Endothelial cell of umbilical vein (primary cell): ENCODE results near the gene STX1A.

Source experiments
- CTCF ChIP-seq, 2 donors: IDR thresholded peaks; 1 replicate in 1 of 2; 2 replicates in 1 of 2; pipeline ENCODE4 v1.5.1; 2011; ENCODE audit warnings: low read length in 2 of 2, mild to moderate bottlenecking in 2 of 2, moderate library complexity in 2 of 2, control low read depth in 1 of 2, inconsistent platforms in 1 of 2, low read depth in 1 of 2; ENCODE audit not compliant: insufficient read depth in 1 of 2; ENCODE audit errors: extremely low read depth in 1 of 2
- EZH2 ChIP-seq: IDR thresholded peaks from 2 replicates; pipeline ENCODE4 v1.6.1; 2012; ENCODE audit warnings: borderline replicate concordance, low read depth, mild to moderate bottlenecking, moderate library complexity, low read length, inconsistent platforms; ENCODE audit not compliant: severe bottlenecking
- FOS ChIP-seq: IDR thresholded peaks from 2 replicates; pipeline ENCODE4 v1.6.1; 2011; ENCODE audit warnings: mild to moderate bottlenecking, low read length, moderate library complexity, borderline replicate concordance; ENCODE audit not compliant: insufficient read depth
- GATA2 ChIP-seq: IDR thresholded peaks from 2 replicates; pipeline ENCODE4 v1.7.0; 2011; ENCODE audit warnings: low read depth, mild to moderate bottlenecking, moderate library complexity, mixed read lengths, low read length; ENCODE audit not compliant: insufficient read length, insufficient read depth
- JUN ChIP-seq: IDR thresholded peaks from 2 replicates; pipeline ENCODE4 v1.6.1; 2011; ENCODE audit warnings: borderline replicate concordance, low read depth; ENCODE audit not compliant: insufficient read length, insufficient read depth
- MAX ChIP-seq: IDR thresholded peaks from 2 replicates; pipeline ENCODE4 v1.6.1; 2011; ENCODE audit not compliant: insufficient read depth, insufficient read length
- MYC ChIP-seq: IDR thresholded peaks from one replicate; pipeline ENCODE4 v1.6.1; 2011; ENCODE audit warnings: mild to moderate bottlenecking, low read depth, low read length
- POLR2A ChIP-seq: IDR thresholded peaks from 2 replicates; pipeline ENCODE4 v1.6.1; 2012; ENCODE audit warnings: low read depth, mild to moderate bottlenecking, control low read depth, low read length
- POLR2AphosphoS5 ChIP-seq: IDR thresholded peaks from 2 replicates; pipeline ENCODE4 v1.6.1; 2012; ENCODE audit warnings: low read depth, mild to moderate bottlenecking, control low read depth, low read length, moderate library complexity; ENCODE audit not compliant: insufficient read depth

GRCh38 chr7:73678862-73679261 is 40.6 kb downstream of the STX1A start:
- TF ChIP-seq CTCF (IDR thresholded peaks at IDR 0.05; ENCODE audit: extremely low read depth in 1 of 2, insufficient read depth in 1 of 2, low read depth in 1 of 2, low read length in 2 of 2): no peak
- no peak for TF ChIP-seq MAX
- no peak for TF ChIP-seq POLR2A
- TF ChIP-seq POLR2AphosphoS5: no peak
- TF ChIP-seq JUN: no peak
- TF ChIP-seq MYC: no peak
- no peak for TF ChIP-seq EZH2
- TF ChIP-seq GATA2: no peak
- TF ChIP-seq FOS: no peak
